AML-193 (cell line): ENCODE data around the gene APRT.

Experiments
- DNase-seq, 2 experiments: peaks; one replicate each; lab custom pipeline; 2025; lab: John Stamatoyannopoulos, UW

APRT gene, protein sequence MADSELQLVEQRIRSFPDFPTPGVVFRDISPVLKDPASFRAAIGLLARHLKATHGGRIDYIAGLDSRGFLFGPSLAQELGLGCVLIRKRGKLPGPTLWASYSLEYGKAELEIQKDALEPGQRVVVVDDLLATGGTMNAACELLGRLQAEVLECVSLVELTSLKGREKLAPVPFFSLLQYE

DNA sequence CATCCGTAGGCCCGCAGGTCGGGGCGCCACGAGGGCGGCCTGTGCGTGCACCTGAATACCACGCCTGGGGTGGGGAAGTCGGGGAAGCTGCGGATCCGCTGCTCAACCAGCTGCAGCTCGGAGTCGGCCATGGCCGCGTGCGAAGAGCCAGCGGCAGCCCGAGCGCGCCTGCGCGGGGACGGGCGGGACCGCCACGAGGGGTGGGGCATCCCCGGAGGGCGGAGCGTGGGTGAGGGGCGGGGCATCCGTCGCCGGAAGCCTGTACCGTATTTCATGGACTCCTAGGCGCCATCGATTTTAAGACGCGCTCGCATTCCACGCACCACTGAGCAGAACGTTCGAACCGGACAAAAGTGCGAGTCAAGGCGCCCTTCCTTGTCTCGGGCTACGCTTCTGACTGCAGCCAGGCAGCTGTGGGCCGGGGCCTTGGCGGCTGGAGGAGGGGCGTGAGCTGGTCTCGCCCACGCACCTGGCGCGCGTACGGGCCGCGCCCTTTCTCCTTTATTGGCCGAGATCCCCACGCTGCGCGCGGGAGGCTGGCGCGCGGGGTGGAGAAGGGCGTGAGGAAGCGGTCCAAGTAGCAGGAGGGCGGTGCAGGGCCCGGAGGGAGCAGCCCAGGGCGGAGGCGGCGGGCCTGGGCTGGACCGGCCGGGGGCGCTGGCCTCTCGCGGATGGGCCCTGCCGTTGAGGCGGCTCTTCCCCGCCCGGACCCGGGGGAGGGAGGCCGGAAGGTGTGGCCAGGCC is at the start of gene APRT:
TSS of gene APRT (minus strand) at position 160 of the 744 bp plus-strand sequence. CDS start at position 131, 29 bp downstream.
- peak; percentile 80 to 84 for DNase-seq

DNA sequence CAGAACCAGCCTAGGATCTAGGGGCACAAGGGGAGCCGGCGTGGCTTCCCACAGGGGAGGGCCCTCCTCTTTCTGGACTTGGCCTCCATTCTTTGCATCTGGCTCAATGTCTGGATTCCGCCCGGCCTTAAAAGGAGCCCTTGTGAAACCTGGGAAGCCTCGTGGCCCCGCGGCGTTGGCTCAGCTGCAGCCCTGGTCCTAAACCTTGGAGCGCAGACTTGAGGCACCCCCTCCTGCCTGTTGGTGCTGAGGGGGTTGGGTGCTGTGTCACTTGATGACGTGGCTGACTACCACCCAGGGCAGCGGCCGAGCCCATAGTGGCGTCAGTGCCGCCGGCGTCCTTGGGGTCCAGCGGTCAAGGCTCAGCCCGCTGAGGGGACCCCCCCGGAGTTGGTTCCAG is 49.6 kb upstream of the APRT start:
- no peak for DNase-seq

- DNase-seq = no peak
Observed at GRCh38 chr16:88859381-88860091, 47.8 kb upstream of the APRT start.

DNA sequence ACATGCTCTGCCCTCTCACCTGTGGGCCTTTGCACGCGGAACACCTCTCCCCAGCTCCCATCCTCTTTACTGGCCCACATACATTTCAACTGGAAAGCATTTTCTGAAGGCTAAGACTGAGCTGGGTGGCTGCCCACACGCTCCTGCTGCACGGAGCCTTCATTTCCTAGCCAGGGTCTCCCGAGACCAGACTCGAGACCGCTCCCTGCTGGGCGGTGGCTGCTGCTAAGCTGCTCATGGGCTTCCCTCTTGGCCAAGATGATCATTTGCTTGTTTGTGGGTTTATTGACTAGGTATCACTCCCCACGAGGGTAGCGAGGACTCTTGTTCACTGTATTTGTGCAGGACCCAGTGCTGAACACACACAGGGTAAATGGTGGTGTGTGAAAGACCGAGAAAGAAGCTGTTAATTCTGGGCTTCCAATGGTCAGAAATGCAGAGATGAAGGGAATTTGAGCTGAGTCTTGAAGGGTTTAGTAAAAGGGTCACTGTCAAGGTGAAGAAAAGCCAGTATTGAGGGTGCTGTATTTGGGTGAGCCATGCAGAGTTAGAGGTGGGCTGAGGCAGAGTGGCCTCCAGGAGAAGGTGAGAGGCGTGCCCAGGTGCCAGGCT is 46.1 kb upstream of the APRT start:
- peak; percentile 83 to 85 for DNase-seq

DNA sequence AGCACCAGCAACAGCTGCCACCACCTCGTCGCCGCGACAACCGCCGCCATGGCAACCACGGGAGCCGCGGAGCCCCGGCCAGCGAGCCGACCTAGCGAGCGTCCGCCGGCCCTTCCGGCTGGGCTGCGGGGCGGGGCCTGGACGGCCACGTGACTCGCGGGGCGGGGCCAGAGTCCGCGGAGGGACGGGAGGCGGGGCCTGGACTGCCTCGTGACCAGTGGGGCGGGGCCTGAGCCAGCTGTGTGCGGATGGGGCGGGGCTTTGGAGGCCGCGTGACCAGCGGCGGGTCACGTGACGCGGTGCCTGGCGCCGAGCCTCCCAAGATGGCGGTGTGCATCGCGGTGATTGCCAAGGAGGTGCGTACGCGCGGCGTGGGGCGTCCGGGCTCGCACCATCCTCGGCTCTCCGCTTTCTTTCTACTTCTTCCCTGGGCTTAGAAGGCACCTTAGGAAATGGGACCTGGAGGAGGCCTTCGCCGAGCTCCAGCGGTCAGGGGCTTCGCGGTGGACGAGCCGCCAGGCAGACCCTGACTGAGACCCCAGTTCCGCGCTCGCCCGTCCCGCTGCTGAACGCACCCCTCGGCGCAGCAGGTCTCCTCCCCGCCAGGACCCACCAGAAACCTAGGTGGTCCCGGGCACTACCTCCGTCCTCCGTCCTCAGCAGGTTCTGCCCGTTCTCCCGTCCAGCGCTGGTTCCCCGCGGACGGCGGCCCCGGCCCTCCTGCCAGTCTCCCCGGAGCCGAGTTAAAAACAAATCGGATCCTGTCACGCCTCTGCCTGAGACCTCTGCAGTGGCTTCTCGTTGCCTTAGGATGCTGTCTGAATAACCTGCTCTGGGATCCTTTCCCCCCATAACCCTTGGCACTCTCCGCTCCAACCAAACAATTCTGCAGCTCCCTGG is 45.4 kb upstream of the APRT start, which contains the start of the genes GALNS and TRAPPC2L:
TSS of gene GALNS (minus strand) at position 120 of the 900 bp plus-strand sequence. CDS start at position 50, 70 bp downstream.
TSS of gene TRAPPC2L (plus strand) at position 300 of the 900 bp plus-strand sequence. CDS start at position 324, 24 bp downstream.
- peak; percentile 90 to 96 for DNase-seq

DNA sequence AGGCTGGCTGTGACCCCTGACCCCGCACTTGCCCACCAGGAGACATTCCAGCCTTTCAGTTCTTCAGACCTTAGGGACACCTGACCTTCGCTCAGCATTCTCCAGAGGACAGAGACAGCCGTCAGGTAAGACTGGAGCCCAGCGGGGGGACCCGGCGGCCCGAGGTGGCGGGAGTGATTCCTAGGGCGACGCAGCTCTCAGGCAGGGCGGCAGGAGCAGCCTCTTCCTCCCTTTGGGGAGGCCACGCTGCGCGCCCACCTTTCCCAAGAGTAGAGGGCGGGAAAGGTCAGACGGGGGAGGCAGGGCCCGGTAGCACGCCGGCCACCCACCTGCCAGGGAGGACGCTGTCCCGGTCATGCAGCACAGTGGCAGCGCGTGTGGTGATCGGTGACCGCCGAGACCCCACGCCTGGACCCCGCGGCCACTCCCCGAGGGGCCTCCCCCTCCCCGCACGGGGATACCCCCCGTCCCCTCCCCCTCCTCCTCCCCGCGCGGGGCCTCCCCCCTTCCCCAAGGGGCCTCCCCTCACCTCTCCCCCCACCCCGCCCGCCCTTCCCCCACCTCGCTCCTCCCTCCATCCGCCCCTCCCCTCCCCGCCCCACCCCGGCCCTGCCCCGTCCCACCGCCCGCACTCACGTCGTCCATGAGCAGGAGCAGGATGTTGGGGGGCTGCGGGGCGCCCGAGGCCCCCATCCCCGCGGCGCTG is 44.5 kb upstream of the APRT start:
- DNase-seq = no peak

DNA sequence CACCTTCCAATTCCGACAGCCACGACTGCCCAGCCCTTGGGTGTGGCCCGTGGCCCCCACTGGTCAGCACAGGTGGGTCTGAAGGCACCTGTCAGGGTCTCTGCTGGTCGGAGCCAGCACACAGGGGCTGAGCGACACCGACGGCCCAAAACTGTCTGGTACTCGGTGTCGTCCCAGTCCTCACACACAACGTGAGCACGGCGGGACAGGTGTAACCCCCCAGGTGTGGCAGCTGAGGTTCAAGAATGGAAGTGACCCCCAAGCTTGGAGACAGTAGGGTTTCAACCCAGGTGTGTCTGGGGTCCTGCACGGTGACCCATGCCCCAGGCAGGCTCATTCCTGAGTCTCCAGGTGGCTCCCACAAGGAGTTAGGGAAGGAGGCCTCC is 44.0 kb upstream of the APRT start:
- no peak for DNase-seq

- DNase-seq = peak in 1 of 2 experiments; percentile 19
Observed at GRCh38 chr16:88855176-88855575, 43.4 kb upstream of the APRT start.

GRCh38 chr16:88854306-88855111 is 42.8 kb upstream of the APRT start:
- DNase-seq = peak in 1 of 2 experiments; percentile 2

GRCh38 chr16:88853325-88853941 is 41.7 kb upstream of the APRT start:
- DNase-seq = peak; percentile 67 to 69

DNA sequence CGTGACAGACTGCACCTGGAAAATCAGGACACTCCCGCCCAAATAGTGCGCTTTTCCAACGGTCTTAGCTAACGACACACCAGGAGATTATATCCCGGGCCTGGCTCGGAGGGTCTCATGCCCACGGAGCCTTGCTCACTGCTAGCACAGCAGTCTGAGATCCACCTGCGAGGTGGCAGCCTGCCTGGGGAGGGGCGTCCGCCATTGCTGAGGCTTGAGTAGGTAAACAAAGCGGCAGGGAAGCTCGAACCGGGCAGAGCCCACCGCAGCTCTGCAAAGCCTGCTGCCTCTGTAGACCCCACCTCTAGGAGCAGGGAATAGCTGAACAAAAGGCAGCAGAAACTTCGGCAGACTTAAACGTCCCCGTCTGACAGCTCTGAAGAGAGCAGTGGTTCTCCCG is 39.9 kb upstream of the APRT start:
- DNase-seq = no peak

DNA sequence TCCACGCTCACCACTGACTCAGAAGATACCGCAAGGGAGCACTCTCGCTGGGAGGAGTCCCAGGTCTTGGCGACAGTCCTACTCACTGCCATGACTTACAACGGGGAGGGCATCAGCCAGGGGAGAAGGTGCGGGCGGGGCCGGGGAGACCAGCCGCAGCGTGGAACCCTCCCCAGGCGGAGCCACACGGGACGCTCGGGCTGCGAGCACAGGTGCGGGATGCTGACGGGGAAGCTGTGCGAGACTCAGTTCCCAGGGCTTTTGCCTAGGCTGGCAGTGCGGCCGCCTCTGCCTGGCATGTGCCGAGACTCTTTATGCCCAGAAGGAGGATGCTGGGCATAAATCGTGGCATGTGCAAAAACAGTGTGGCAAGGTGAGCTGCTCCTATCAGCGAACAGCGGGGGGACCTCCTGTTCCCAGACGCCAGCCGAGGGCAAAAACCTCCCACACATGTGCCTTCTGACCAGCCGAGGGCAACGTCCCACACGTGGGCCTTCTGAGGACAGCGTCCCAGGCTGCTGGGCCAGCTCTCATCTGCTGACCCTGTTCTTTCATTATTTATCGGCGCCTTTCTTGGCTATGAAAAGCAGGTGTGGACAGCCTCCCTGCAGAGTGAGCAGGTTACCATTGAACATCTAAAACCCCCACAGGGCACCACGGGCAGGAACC is 38.9 kb upstream of the APRT start:
- no peak for DNase-seq

DNA sequence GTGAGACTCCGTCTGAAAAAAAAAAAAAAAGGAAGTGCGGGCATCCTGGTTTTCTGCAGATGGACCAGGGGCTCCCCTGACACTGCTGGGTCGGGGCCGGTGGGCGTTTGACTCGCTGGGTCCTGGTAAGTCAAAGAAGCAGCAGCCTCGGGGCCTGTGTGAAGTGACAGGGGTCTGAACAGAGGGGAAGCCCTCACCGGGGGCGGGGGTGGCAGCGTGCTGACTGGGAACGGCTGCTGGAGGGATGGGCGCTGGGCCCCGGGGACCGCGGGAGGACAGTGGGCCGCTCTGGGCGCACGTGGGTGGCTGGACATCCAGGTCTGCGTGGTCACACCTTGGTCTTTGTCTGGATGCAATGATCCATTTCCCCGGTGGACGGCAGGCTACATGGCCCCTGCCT is 36.8 kb upstream of the APRT start:
- no peak for DNase-seq

DNA sequence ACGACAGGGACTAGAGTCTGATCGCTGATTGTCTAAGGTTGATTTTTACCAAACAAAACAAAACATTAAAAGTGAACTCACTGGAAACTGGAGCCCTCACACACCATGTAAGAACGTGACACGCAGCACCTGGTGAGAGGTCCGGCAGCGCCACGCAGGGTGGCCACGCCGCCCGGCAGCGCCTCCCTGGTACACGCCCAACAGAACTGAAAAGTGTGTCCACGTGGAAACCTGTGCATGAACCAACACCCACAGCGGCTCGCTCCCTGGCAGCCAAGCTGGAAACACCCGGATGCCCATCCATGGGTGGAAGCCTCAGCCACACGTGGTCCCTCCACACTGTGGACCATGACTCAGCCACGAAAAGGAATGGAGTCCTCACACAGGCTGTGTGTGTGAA is 35.9 kb upstream of the APRT start:
- DNase-seq = no peak

GRCh38 chr16:88846088-88846487 is 34.4 kb upstream of the APRT start:
- DNase-seq = no peak

DNA sequence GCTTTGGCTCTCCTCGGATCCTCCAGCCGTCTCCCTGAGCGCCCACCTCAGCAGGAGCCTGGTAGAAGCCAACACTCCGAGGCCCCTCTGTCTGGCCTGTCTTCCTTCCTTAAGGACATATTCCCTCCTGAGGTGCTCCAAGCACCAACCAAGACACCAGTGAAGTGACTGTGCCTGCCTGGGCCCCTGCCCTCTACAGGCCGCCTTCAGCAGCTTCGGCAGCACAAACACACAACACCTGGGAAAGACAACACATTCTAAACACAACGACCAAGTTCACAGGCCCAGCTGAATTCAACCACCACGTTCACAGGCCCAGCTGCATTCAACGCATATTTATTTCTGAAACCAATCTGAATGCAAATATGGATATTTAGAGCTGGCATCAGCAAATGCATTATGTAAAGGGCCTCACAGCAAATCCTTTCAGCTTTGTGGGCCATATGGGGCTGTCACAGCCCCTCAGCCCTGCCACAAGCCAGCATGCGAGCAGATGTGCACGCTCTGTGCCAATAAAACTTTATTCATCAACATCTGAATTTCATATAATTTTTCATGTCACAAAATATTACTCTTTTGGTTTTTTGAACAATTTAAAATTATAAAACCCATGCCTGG is 32.8 kb upstream of the APRT start:
- DNase-seq = no peak

DNA sequence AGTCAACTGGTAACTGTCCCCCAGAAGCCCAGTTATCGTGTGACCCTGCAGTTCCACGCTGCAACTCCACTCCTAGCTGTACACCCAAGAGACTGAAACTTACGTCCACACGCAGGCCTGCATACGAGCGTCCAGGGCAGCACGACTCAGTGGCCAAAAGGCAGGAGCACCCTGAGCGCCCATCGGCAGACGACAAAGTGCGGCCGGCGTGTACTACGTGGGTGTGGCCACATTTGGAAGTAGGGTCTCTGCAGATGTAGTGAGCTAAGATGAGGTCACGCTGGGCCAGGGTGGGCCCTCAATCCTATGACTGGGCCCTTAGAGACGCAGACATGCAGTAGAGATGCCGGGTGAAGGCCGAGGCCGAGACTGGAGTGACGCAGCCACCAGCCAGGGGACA is 31.5 kb upstream of the APRT start:
- no peak for DNase-seq

GRCh38 chr16:88842806-88843205 is 31.1 kb upstream of the APRT start:
- DNase-seq = no peak
